Medulla oblongata (tissue), 1 donor: ENCODE results near the gene PDLIM3.
"Not testable (repeated sequence)": the region's sequence is repeated elsewhere in the genome, so short reads cannot be mapped to it uniquely, and the experiment has no call there.

Experiments used
- DNase-seq: peaks from one replicate; pipeline ENCODE4 v3.0.0-alpha.2; 2015; ENCODE audit errors: extremely low spot score

Gene PDLIM3

GRCh38 chr4:185534866-185535611 lies at the start of gene PDLIM3:
Gene PDLIM3 (minus strand): TSS chr4:185535507. CDS start chr4:185535434, 73 bp downstream.
- DNase-seq = peak; percentile 71

- no peak for DNase-seq
Measured at GRCh38 chr4:185583813-185584212, 48.5 kb upstream of the PDLIM3 start.

- DNase-seq = no peak
Measured at GRCh38 chr4:185582651-185583400, 47.5 kb upstream of the PDLIM3 start.

GRCh38 chr4:185580699-185581098 lies 45.4 kb upstream of the PDLIM3 start:
- no peak for DNase-seq

- no peak for DNase-seq
Measured at GRCh38 chr4:185578284-185578683, 43.0 kb upstream of the PDLIM3 start.

GRCh38 chr4:185576962-185577950 lies 41.9 kb upstream of the PDLIM3 start:
- no peak for DNase-seq

- no peak for DNase-seq
Measured at GRCh38 chr4:185576314-185576961, 41.1 kb upstream of the PDLIM3 start.

- no peak for DNase-seq
Measured at GRCh38 chr4:185573651-185574199, 38.4 kb upstream of the PDLIM3 start.

- DNase-seq = no peak
Measured at GRCh38 chr4:185570727-185571126, 35.4 kb upstream of the PDLIM3 start.

GRCh38 chr4:185567381-185568376 lies 32.4 kb upstream of the PDLIM3 start:
- peak; percentile 75 for DNase-seq

GRCh38 chr4:185566972-185567371 lies 31.7 kb upstream of the PDLIM3 start:
- peak; percentile 71 for DNase-seq

GRCh38 chr4:185566425-185566824 lies 31.1 kb upstream of the PDLIM3 start:
- no peak for DNase-seq

- no peak for DNase-seq
Measured at GRCh38 chr4:185565696-185566095, 30.4 kb upstream of the PDLIM3 start.

GRCh38 chr4:185564349-185564748 lies 29.0 kb upstream of the PDLIM3 start:
- DNase-seq = no peak

GRCh38 chr4:185562531-185562930 lies 27.2 kb upstream of the PDLIM3 start:
- no peak for DNase-seq

GRCh38 chr4:185560316-185560715 lies 25.0 kb upstream of the PDLIM3 start:
- DNase-seq = no peak

- no peak for DNase-seq
Measured at GRCh38 chr4:185559915-185560281, 24.6 kb upstream of the PDLIM3 start.

GRCh38 chr4:185559251-185559914 lies 24.1 kb upstream of the PDLIM3 start:
- DNase-seq = not testable (repeated sequence)
